Kidney (tissue), 14 donors: ENCODE results near the gene MIGA2. TPM values are rescaled to one million over a fixed set of nuclear protein-coding genes. Genes with fewer than 3 reads are reported as not detected.

Source experiments
- DNase-seq, 5 donors: peaks; one replicate each; pipeline ENCODE4 v3.0.0-alpha.2; 2013 to 2020
- FAIRE-seq: peaks from 2 replicates; lab custom pipeline; 2012; peaks lifted over from hg19 to GRCh38; lab: Jason Lieb, UNC
- H3K27ac ChIP-seq, 2 donors: one replicate each; pipeline ENCODE4 v1.7.0; 2013; ENCODE audit warnings: low read depth in 2 of 2, low read length in 2 of 2, inconsistent platforms in 1 of 2
- H3K27me3 ChIP-seq: one replicate; pipeline ENCODE4 v1.7.1; 2013; ENCODE audit warnings: low read length, inconsistent platforms; ENCODE audit not compliant: control insufficient read depth, insufficient read depth
- H3K36me3 ChIP-seq, 3 donors: one replicate each; pipeline versions ENCODE4 v1.7.0 to v1.7.1; 2013; ENCODE audit warnings: low read length in 3 of 3, control low read depth in 1 of 3, inconsistent platforms in 1 of 3; ENCODE audit not compliant: insufficient read depth in 3 of 3, control insufficient read depth in 2 of 3
- H3K4me1 ChIP-seq, 3 donors: one replicate each; pipeline versions ENCODE4 v1.7.0 to v1.7.1; 2013; ENCODE audit warnings: low read length in 3 of 3, inconsistent platforms in 1 of 3, low read depth in 1 of 3; ENCODE audit not compliant: control insufficient read depth in 2 of 3, insufficient read depth in 2 of 3
- H3K4me3 ChIP-seq, 3 donors: one replicate each; pipeline versions ENCODE4 v1.7.0 to v1.8.1; 2013; ENCODE audit warnings: low read length in 3 of 3, control low read depth in 1 of 3, inconsistent platforms in 1 of 3
- H3K9ac ChIP-seq, 3 donors: one replicate each; pipeline versions ENCODE4 v1.7.0 to v1.7.1; 2013; ENCODE audit warnings: low read length in 3 of 3, control low read depth in 1 of 3, inconsistent platforms in 1 of 3
- H3K9me3 ChIP-seq, 3 donors: one replicate each; pipeline versions ENCODE4 v1.7.0 to v1.7.1; 2013; ENCODE audit warnings: low read length in 3 of 3, control low read depth in 1 of 3, inconsistent platforms in 1 of 3; ENCODE audit not compliant: control insufficient read depth in 2 of 3, insufficient read depth in 1 of 3
- CTCF ChIP-seq: IDR thresholded peaks from 3 replicates; pipeline ENCODE4 v1.5.1; 2012; ENCODE audit warnings: mild to moderate bottlenecking, moderate library complexity, borderline replicate concordance; ENCODE audit not compliant: insufficient read depth; ENCODE audit errors: extremely low read depth
- intact Hi-C: fragments of 100-400 bp; cut with DNase I; formaldehyde crosslinking; loops from one replicate; pipeline ENCODE4 v1.11.1; 2022
- polyA plus RNA-seq: library from polyadenylated mRNA; stranded (reverse); fragments of 350-450 nt; fragmentation: Illumina TruSeq; extraction: RNeasy Lipid Tissue Mini Kit (QIAGEN cat#74804); gene quantifications from one replicate; pipeline ENCODE4 v1.2.3, GENCODE V29; 2014; ENCODE audit warnings: low read depth, low replicate concordance; ENCODE audit not compliant: insufficient read depth
- total RNA-seq: library from RNA; stranded (reverse); fragmentation: NEBNext Ultra II Directional; extraction: Animal tissue kit (Norgen Biotek cat#: 25700); gene quantifications from one replicate; pipeline ENCODE4 v1.2.1, GENCODE V29; 2021
- donor health status: control.
- donor health status: control.
- donor health status: control.
- donor health status: control.
- donor health status: control.
- donor health status: DM: yes; HTN: yes; CAD: no.
- donor health status: Normal renal cell carcinoma (clear cell type).

MIGA2 gene
- total and polyA plus RNA-seq, 2 donors from 2014 or later = 26.1 to 29.9 TPM

GRCh38 chr9:129058965-129059795 is 22.8 kb downstream of the MIGA2 start:
- H3K36me3 ChIP-seq = peaks cover 0 to 17% (median 16%) of the 10 kb centered on the region in 3 donors

GRCh38 chr9:129059796-129060785 is 23.7 kb downstream of the MIGA2 start:
- Histone ChIP-seq H3K4me3 (no peak overlapping the region), H3K9ac (no peak overlapping the region), H3K36me3 (peaks cover 0 to 19% (median 12%) of the 10 kb centered on the region in 3 donors), H3K27me3 (no peaks in the 10 kb centered on the region), H3K9me3 (no peaks in the 10 kb centered on the region), H3K4me1 (no peaks in the 10 kb centered on the region), H3K27ac (no peak overlapping the region)
- intact Hi-C loops = no loop called here
- FAIRE-seq = no peak
- DNase-seq = no peak
- no peak for TF ChIP-seq CTCF

More at GRCh38 chr9:129058965-129059795, 22.8 kb downstream of the MIGA2 start:
- FAIRE-seq (no peak), DNase-seq (no peak)
- no peak for TF ChIP-seq CTCF
- intact Hi-C loops = no loop called here
- no peak overlapping the region for H3K9ac ChIP-seq
- no peak overlapping the region for H3K27ac ChIP-seq
- H3K9me3 ChIP-seq = no peaks in the 10 kb centered on the region
- no peaks in the 10 kb centered on the region for H3K4me1 ChIP-seq
- no peaks in the 10 kb centered on the region for H3K27me3 ChIP-seq
- H3K4me3 ChIP-seq = no peak overlapping the region

GRCh38 chr9:129060991-129061390 is 24.6 kb downstream of the MIGA2 start:
- H3K4me3 ChIP-seq = no peak overlapping the region
- H3K27me3 ChIP-seq = no peaks in the 10 kb centered on the region
- H3K27ac ChIP-seq = no peak overlapping the region
- TF ChIP-seq CTCF = no peak
- DNase-seq (no peak), FAIRE-seq (no peak)
- no peak overlapping the region for H3K9ac ChIP-seq
- H3K36me3 ChIP-seq = peaks cover 0 to 19% (median 12%) of the 10 kb centered on the region in 3 donors
- H3K9me3 ChIP-seq = no peaks in the 10 kb centered on the region
- intact Hi-C loops = no loop called here
- no peaks in the 10 kb centered on the region for H3K4me1 ChIP-seq
